Ovary (tissue), 9 donors: Measurements from ENCODE around the gene SOX2. TPM values are rescaled to one million over a fixed set of nuclear protein-coding genes. Genes with fewer than 3 reads are reported as not detected.

Experiments used
- DNase-seq, 5 donors: peaks; one replicate each; pipeline ENCODE4 v3.0.0-alpha.2; 2019 to 2020
- H3K27ac ChIP-seq, 2 donors: fragments of 200-600 bp; one replicate each; pipeline versions ENCODE4 v1.5.1 to v1.8.0; 2019 to 2022
- H3K27me3 ChIP-seq: fragments of 200-600 bp; one replicate; pipeline ENCODE4 v1.8.0; 2022
- H3K36me3 ChIP-seq: fragments of 200-600 bp; sonication (generic); one replicate; pipeline ENCODE4 v1.5.1; 2019
- H3K4me1 ChIP-seq: one replicate; pipeline ENCODE4 v1.8.1; 2013; ENCODE audit warnings: mild to moderate bottlenecking, moderate library complexity; ENCODE audit not compliant: insufficient read depth
- H3K4me3 ChIP-seq: fragments of 200-600 bp; sonication (generic); one replicate; pipeline ENCODE4 v1.5.1; 2017
- H3K9me3 ChIP-seq, 2 donors: fragments of 200-600 bp in 1 of 2; sonication (generic) in 1 of 2; one replicate each; pipeline versions ENCODE4 v1.5.1 to v1.8.1; 2013 to 2019; ENCODE audit warnings: mild to moderate bottlenecking in 1 of 2, moderate library complexity in 1 of 2
- CTCF ChIP-seq, 3 donors: fragments of 450-650 bp in 2 of 3; fragments of 200-600 bp in 1 of 3; IDR thresholded peaks; one replicate each; pipeline versions ENCODE4 v1.5.1 to v1.8.0; 2016 to 2022; ENCODE audit warnings: antibody characterized with exemption in 3 of 3, mild to moderate bottlenecking in 1 of 3
- EP300 ChIP-seq: sonication (generic); formaldehyde crosslinking; IDR thresholded peaks from one replicate; pipeline ENCODE4 v1.6.1; 2017; ENCODE audit warnings: antibody characterized with exemption
- POLR2A ChIP-seq: fragments of 450-650 bp; IDR thresholded peaks from one replicate; pipeline ENCODE4 v1.6.1; 2017; ENCODE audit warnings: antibody characterized with exemption, mild to moderate bottlenecking, moderate library complexity
- WGBS, 3 donors: extraction: QIAGEN DNeasy Blood & Tissue Kit in 1 of 3; methylation state at CpG; one replicate each; pipeline versions ENCODE4 v1.1.5 to v1.1.7; 2013 to 2017; 5-methylcytosine and 5-hydroxymethylcytosine counted together
- intact Hi-C, 4 donors: fragments of 100-400 bp; cut with DNase I; formaldehyde crosslinking; loops; one replicate each; pipeline versions ENCODE4 v1.11.0 to v1.15.1; 2022 to 2023
- polyA plus RNA-seq, 2 donors: library from polyadenylated mRNA; stranded (reverse); fragments of 200-250 nt in 1 of 2; fragments of 350-450 nt in 1 of 2; fragmentation: Illumina TruSeq in 1 of 2; extraction: RNeasy Lipid Tissue Mini Kit (QIAGEN cat#74804) in 1 of 2; gene quantifications; one replicate each; pipeline ENCODE4 v1.2.3, GENCODE V29; 2013 to 2014
- total RNA-seq, 7 donors: library from RNA; depleted of rRNA in 2 of 7; stranded (reverse); fragments of >200 nt in 2 of 7; fragmentation: NEBNext Ultra II Directional in 3 of 7; extraction: Animal tissue kit (Norgen Biotek cat#: 25700) in 3 of 7; gene quantifications; one replicate each; pipeline versions ENCODE4 v1.1.0 to v1.2.4, GENCODE V29; 2016 to 2023
- donor health status: DM: no; HTN: no; CAD: no; lungs with moderate emphysema.
- donor health status: DM: no; HTN: no; CAD: no.
- donor health status: Bipolar disorder and iron deficiency.
- donor health status: DM: yes; HTN: yes; CAD: no.
- donor health status: DM: no; HTN: no; CAD: no.
- donor health status: DM: yes; HTN: yes; CAD: no.

Gene SOX2
- total and polyA plus RNA-seq, 9 donors, result 0.23 to 0.69 (median 0.36) TPM; not detected in 2

- Histone ChIP-seq H3K4me3 (no peak overlapping the region), H3K36me3 (no peaks in the 10 kb centered on the region), H3K4me1 (no peaks in the 10 kb centered on the region), H3K9me3 (no peaks in the 10 kb centered on the region), H3K27me3 (no peaks in the 10 kb centered on the region), H3K27ac (no peak overlapping the region)
- no peak for DNase-seq
- WGBS, 3 donors, result 38 to 53% (median 45%) methylated on average over 5 of the region's 5 CpGs
- intact Hi-C loops, result no loop called here
- TF ChIP-seq EP300 (no peak), POLR2A (no peak), CTCF (IDR thresholded peaks at IDR 0.05) (no peak)
Measured at GRCh38 chr3:181752202-181752671, 40.5 kb downstream of the SOX2 start.

GRCh38 chr3:181753391-181753790 is 41.7 kb downstream of the SOX2 start:
- no peaks in the 10 kb centered on the region for H3K9me3 ChIP-seq
- WGBS, 3 donors, result 56 to 70% (median 66%) methylated on average over 3 of the region's 3 CpGs
- DNase-seq, result no peak
- H3K4me1 ChIP-seq, result no peaks in the 10 kb centered on the region
- H3K27me3 ChIP-seq, result no peaks in the 10 kb centered on the region
- no peak for TF ChIP-seq CTCF (IDR thresholded peaks at IDR 0.05)
- no peak for TF ChIP-seq POLR2A
- no peak for TF ChIP-seq EP300
- H3K27ac ChIP-seq, result no peak overlapping the region
- no peaks in the 10 kb centered on the region for H3K36me3 ChIP-seq
- intact Hi-C loops, result no loop called here
- H3K4me3 ChIP-seq, result no peak overlapping the region

GRCh38 chr3:181755959-181756358 is 44.2 kb downstream of the SOX2 start:
- TF ChIP-seq CTCF (IDR thresholded peaks at IDR 0.05), result no peak
- TF ChIP-seq EP300, result no peak
- no peak overlapping the region for H3K27ac ChIP-seq
- intact Hi-C loops, result no loop called here
- no peaks in the 10 kb centered on the region for H3K36me3 ChIP-seq
- no peaks in the 10 kb centered on the region for H3K4me1 ChIP-seq
- WGBS, 3 donors, result 24 to 41% (median 35%) methylated on average over 3 of the region's 3 CpGs
- H3K4me3 ChIP-seq, result no peak overlapping the region
- no peak for DNase-seq
- no peaks in the 10 kb centered on the region for H3K9me3 ChIP-seq
- H3K27me3 ChIP-seq, result no peaks in the 10 kb centered on the region

GRCh38 chr3:181756645-181757297 is 45.0 kb downstream of the SOX2 start:
- Histone ChIP-seq H3K4me1 (no peaks in the 10 kb centered on the region), H3K36me3 (no peaks in the 10 kb centered on the region), H3K27ac (no peak overlapping the region), H3K4me3 (no peak overlapping the region), H3K9me3 (no peaks in the 10 kb centered on the region), H3K27me3 (no peaks in the 10 kb centered on the region)
- DNase-seq, result no peak
- WGBS, 3 donors, result 23 to 34% (median 32%) methylated on average over 3 of the region's 3 CpGs
- intact Hi-C loops, result no loop called here
- TF ChIP-seq EP300 (no peak), POLR2A (no peak), CTCF (IDR thresholded peaks at IDR 0.05) (no peak)
